ENCODE data around the gene MMP14. TPM values are rescaled to one million over a fixed set of nuclear protein-coding genes. Genes with fewer than 3 reads are reported as not detected.
"Not testable (repeated sequence)": the region's sequence is repeated elsewhere in the genome, so short reads cannot be mapped to it uniquely, and the experiment has no call there.

MMP14 gene
- total RNA-seq, 1 donor from 2014 or later, result 171 TPM

GRCh38 chr14:22842211-22843122, 6.1 kb downstream of the MMP14 start:
- no peak for DNase-seq

- no peak for DNase-seq
Observed at GRCh38 chr14:22843123-22843925, 6.9 kb downstream of the MMP14 start.

- no peak for DNase-seq
Observed at GRCh38 chr14:22844221-22845102, 8.1 kb downstream of the MMP14 start.

- no peak for DNase-seq
Observed at GRCh38 chr14:22845103-22845394, 8.7 kb downstream of the MMP14 start.

GRCh38 chr14:22845821-22846625, 9.6 kb downstream of the MMP14 start:
- no peak for DNase-seq

- DNase-seq, result no peak
Observed at GRCh38 chr14:22846811-22847307, 10.5 kb downstream of the MMP14 start.

- DNase-seq, result peak; percentile 78
Observed at GRCh38 chr14:22847661-22848341, 11.4 kb downstream of the MMP14 start.

GRCh38 chr14:22848351-22849164, 12.2 kb downstream of the MMP14 start:
- DNase-seq, result peak; percentile 97

- DNase-seq, result no peak
Observed at GRCh38 chr14:22849212-22849819, 12.9 kb downstream of the MMP14 start.

GRCh38 chr14:22850944-22851764, 14.8 kb downstream of the MMP14 start:
- DNase-seq, result peak; percentile 47

GRCh38 chr14:22852178-22852577, 15.8 kb downstream of the MMP14 start:
- DNase-seq, result not testable (repeated sequence)

GRCh38 chr14:22852599-22852939, 16.2 kb downstream of the MMP14 start:
- DNase-seq, result no peak

- DNase-seq, result peak; percentile 88
Observed at GRCh38 chr14:22852940-22853767, 16.8 kb downstream of the MMP14 start.

- DNase-seq, result not testable (repeated sequence)
Observed at GRCh38 chr14:22854296-22854695, 17.9 kb downstream of the MMP14 start.

GRCh38 chr14:22854963-22855724, 18.8 kb downstream of the MMP14 start:
- no peak for DNase-seq

GRCh38 chr14:22856428-22856827, 20.0 kb downstream of the MMP14 start:
- no peak for DNase-seq

- DNase-seq, result not testable (repeated sequence)
Observed at GRCh38 chr14:22860377-22860776, 24.0 kb downstream of the MMP14 start.

Data from skin of body (tissue), 2 donors.